Measurements from ENCODE around the gene WDR46.

The WDR46 gene

DNA sequence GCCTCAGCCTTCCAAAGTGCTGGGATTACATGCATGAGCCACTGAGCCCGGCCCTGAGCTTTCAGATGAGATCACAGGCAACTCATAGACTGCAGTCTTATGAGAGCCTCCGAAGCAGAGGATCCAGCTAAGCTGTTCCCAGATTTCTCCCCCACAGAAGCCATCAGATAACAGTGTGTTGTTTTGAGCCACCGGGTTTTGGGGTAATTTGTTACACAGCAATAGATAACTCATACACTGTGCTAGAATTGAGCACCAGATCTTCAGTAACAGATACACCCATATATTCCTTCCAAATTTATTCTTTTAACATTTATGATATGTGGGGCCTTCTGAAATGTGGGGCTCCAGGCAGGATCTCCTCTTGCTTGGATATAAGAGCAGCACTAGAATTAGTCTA lies 47.5 kb upstream of the WDR46 start:
- Histone ChIP-seq H3K27ac (ENCODE audit: extremely low read depth, low read depth, low read length) (no peak overlapping the region), H3K9me3 (ENCODE audit: control insufficient read depth, insufficient read depth, low read depth, low read length) (no peaks in the 10 kb centered on the region), H3K36me3 (ENCODE audit: control insufficient read depth in 2 of 2, insufficient read depth in 1 of 2, low read length in 2 of 2) (no peaks in the 10 kb centered on the region), H3K4me3 (ENCODE audit: low read depth, low read length) (no peak overlapping the region), H3K4me1 (ENCODE audit: control insufficient read depth, insufficient read depth, low read length) (no peaks in the 10 kb centered on the region)
- CTCF ChIA-PET, result interaction anchor here (1.1 to 1.3 kb wide), 3 partner anchors 8 to 57 kb away, joined by 3 to 5 read pairs (median 4); no protein-coding TSS in a partner anchor
- TF ChIP-seq RBAK (tag by site-specific recombination; IDR thresholded peaks at IDR 0.05) (0 out of 2 replicates have a peak, but pooled peaks have one; percentile 42), ZNF223 (tag by site-specific recombination; IDR thresholded peaks at IDR 0.05) (no peak)
- POLR2A ChIA-PET, result interaction anchor here (1.1 kb wide), 1 partner anchor 23 kb away, joined by 3 read pairs; no protein-coding TSS in a partner anchor

- POLR2A ChIA-PET, result interaction anchor here (1.1 kb wide), 1 partner anchor 23 kb away, joined by 3 read pairs; no protein-coding TSS in a partner anchor
- Histone ChIP-seq H3K4me3 (ENCODE audit: low read depth, low read length) (no peak overlapping the region), H3K9me3 (ENCODE audit: control insufficient read depth, insufficient read depth, low read depth, low read length) (no peaks in the 10 kb centered on the region), H3K36me3 (ENCODE audit: control insufficient read depth in 2 of 2, insufficient read depth in 1 of 2, low read length in 2 of 2) (no peaks in the 10 kb centered on the region), H3K4me1 (ENCODE audit: control insufficient read depth, insufficient read depth, low read length) (no peaks in the 10 kb centered on the region), H3K27ac (ENCODE audit: extremely low read depth, low read depth, low read length) (no peak overlapping the region)
- TF ChIP-seq PRDM10 (tag by site-specific recombination; IDR thresholded peaks at IDR 0.05) (0 out of 2 replicates have a peak, but pooled peaks have one; percentile 13), ZNF19 (tag by site-specific recombination; IDR thresholded peaks at IDR 0.05; ENCODE audit: low read depth) (no peak), ZNF10 (tag by site-specific recombination; IDR thresholded peaks at IDR 0.05) (no peak), ZBTB6 (tag by site-specific recombination; IDR thresholded peaks at IDR 0.05) (no peak), ZFHX2 (tag by site-specific recombination; conservative IDR thresholded peaks at IDR 0.05) (no peak), SP7 (tag by site-specific recombination; IDR thresholded peaks at IDR 0.05) (no peak), ZNF843 (tag by site-specific recombination; IDR thresholded peaks at IDR 0.05) (no peak)
- TF ChIP-seq, protein P1, sequence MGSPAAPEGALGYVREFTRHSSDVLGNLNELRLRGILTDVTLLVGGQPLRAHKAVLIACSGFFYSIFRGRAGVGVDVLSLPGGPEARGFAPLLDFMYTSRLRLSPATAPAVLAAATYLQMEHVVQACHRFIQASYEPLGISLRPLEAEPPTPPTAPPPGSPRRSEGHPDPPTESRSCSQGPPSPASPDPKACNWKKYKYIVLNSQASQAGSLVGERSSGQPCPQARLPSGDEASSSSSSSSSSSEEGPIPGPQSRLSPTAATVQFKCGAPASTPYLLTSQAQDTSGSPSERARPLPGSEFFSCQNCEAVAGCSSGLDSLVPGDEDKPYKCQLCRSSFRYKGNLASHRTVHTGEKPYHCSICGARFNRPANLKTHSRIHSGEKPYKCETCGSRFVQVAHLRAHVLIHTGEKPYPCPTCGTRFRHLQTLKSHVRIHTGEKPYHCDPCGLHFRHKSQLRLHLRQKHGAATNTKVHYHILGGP (tag by site-specific recombination; IDR thresholded peaks at IDR 0.05), result no peak
- CTCF ChIA-PET, result interaction anchor here (0.6 to 1.3 kb wide), 5 partner anchors 9 to 454 kb away, joined by 3 to 5 read pairs (median 4); no protein-coding TSS in a partner anchor
Observed at GRCh38 chr6:33335916-33336315, 46.9 kb upstream of the WDR46 start.

DNA sequence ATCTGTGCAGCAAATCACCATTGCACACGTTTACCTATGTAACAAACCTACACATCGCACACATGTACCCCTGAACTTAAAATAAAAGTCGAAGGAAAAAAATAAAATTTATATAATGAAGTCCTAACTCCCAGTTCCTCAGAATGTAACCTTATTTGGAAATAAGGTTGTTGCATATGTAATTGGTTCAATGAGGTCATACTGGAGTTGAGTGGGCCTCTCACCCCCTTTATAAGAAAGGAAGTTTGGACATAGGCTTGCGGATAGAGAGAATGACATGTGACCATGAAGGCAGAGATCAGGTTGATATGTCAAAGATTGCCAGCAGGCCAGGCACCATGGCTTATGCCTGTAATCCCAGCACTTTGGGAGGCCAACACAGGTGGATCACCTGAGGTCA lies 44.6 kb upstream of the WDR46 start:
- POLR2A ChIA-PET, result interaction anchor here (1.1 kb wide), 1 partner anchor 351 kb away, joined by 3 read pairs; no protein-coding TSS in a partner anchor
- TF ChIP-seq ZIC2 (tag by site-specific recombination; IDR thresholded peaks at IDR 0.05), result no peak
- no peak for TF ChIP-seq ZNF623 (tag by site-specific recombination; IDR thresholded peaks at IDR 0.05)
- TF ChIP-seq, protein P2, sequence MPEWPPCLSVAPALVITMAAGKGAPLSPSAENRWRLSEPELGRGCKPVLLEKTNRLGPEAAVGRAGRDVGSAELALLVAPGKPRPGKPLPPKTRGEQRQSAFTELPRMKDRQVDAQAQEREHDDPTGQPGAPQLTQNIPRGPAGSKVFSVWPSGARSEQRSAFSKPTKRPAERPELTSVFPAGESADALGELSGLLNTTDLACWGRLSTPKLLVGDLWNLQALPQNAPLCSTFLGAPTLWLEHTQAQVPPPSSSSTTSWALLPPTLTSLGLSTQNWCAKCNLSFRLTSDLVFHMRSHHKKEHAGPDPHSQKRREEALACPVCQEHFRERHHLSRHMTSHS (tag by site-specific recombination; IDR thresholded peaks at IDR 0.05), result no peak
- no peak for TF ChIP-seq ZSCAN16 (tag by site-specific recombination; IDR thresholded peaks at IDR 0.05)
- TF ChIP-seq ZNF174 (tag by site-specific recombination; IDR thresholded peaks at IDR 0.05), result no peak
- no peak for TF ChIP-seq ZNF513 (tag by site-specific recombination; IDR thresholded peaks at IDR 0.05)
- TF ChIP-seq, protein P3, sequence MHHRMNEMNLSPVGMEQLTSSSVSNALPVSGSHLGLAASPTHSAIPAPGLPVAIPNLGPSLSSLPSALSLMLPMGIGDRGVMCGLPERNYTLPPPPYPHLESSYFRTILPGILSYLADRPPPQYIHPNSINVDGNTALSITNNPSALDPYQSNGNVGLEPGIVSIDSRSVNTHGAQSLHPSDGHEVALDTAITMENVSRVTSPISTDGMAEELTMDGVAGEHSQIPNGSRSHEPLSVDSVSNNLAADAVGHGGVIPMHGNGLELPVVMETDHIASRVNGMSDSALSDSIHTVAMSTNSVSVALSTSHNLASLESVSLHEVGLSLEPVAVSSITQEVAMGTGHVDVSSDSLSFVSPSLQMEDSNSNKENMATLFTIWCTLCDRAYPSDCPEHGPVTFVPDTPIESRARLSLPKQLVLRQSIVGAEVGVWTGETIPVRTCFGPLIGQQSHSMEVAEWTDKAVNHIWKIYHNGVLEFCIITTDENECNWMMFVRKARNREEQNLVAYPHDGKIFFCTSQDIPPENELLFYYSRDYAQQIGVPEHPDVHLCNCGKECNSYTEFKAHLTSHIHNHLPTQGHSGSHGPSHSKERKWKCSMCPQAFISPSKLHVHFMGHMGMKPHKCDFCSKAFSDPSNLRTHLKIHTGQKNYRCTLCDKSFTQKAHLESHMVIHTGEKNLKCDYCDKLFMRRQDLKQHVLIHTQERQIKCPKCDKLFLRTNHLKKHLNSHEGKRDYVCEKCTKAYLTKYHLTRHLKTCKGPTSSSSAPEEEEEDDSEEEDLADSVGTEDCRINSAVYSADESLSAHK (tag by site-specific recombination; IDR thresholded peaks at IDR 0.05), result no peak
- TF ChIP-seq ZNF175 (tag by site-specific recombination; IDR thresholded peaks at IDR 0.05), result no peak

More for the DNA sequence above, 44.6 kb upstream of the WDR46 start:
- H3K9me3 ChIP-seq (ENCODE audit: control insufficient read depth, insufficient read depth, low read depth, low read length), result no peaks in the 10 kb centered on the region
- no peaks in the 10 kb centered on the region for H3K4me1 ChIP-seq (ENCODE audit: control insufficient read depth, insufficient read depth, low read length)
- H3K4me3 ChIP-seq (ENCODE audit: low read depth, low read length), result no peak overlapping the region
- CTCF ChIA-PET, result no interaction called here
- H3K36me3 ChIP-seq (ENCODE audit: control insufficient read depth in 2 of 2, insufficient read depth in 1 of 2, low read length in 2 of 2), result no peaks in the 10 kb centered on the region
- H3K27ac ChIP-seq (ENCODE audit: extremely low read depth, low read depth, low read length), result no peak overlapping the region

Data from HEK293 (cell line).